SK-N-MC (cell line): ENCODE data around the gene JMJD1C.

Experiments used
- EZH2 ChIP-seq: fragments of 200-600 bp; sonication (generic); IDR thresholded peaks from one replicate; pipeline ENCODE4 v1.6.1; 2017; ENCODE audit warnings: antibody characterized with exemption
- POLR2AphosphoS5 ChIP-seq: IDR thresholded peaks from 2 replicates; pipeline ENCODE4 v1.6.1; 2012; ENCODE audit warnings: mild to moderate bottlenecking, low read depth, low read length, borderline replicate concordance

DNA sequence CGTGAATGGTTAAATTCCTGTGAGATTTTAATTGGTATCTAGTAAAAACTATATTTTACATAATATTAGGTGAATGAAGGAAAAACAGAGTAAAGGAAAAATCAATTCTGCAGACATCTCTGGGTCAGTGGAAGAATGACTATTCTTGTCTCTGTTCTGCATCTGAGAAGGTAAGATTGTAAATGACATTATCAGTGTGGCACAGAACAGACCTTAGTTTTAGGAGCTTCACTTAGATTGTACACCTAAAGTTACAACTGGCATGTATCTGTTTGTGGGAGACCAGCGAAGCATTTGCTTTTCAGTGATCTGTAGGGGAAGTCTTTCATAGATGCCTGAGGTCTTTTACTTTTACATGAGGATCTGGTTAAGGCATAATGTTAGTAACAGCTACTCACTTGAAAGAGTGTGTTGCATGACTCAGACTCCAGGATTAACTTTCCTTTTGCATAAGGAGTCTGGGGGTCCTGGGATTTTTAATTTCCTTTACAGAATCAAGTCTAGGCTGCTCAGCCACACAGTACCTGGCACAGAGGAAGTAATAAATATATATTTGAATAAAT is 56.2 kb downstream of the JMJD1C start:
- TF ChIP-seq POLR2AphosphoS5 (no peak), EZH2 (no peak)
